ENCODE measurements around the gene BMP4. TPM values are rescaled to one million over a fixed set of nuclear protein-coding genes. Genes with fewer than 3 reads are reported as not detected.

BMP4 gene
- total RNA-seq (2022; extraction: Qiagen RNA extraction; ENCODE audit: low read depth), result 2.0 to 3.1 TPM (median 2.7 TPM) in 5 replicates

DNA sequence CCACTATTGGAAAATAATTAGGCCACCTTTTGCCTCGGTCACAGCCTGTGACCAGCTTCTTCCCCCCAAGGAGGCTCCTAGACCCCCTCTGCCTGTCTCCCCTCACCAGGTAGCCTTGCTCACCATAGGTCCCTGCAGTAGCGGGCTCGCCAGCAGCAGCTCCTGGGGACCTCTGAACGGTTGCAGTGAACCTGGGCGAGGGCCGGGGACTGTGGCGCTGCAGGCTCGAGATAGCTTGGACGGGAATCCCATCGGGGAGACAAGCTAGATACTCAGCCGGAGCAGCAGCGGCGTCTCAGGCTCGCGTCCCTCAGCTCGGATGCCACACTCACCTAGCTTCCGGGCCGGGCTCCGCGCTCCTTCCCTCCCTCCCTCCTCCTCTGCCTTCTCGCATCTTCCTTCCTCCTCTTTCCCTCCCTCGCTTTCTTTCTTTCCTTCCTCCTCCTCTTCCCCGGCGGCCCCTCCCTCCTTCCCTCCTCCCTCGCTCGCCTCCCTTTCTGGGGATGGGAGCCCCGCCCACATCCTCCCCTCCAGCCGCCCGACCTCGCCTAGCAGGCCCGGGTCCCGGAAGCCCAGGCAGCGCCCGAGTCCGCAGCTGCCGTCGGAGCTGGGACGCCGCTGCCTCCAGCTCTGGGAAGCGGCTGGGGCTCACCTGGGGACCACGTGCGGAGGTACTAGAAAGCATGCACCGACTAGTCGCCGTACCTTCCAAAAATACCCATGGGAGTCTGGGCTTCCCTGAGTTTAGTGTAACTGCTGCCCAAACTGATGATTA lies at the start of gene BMP4:
TSS of gene BMP4 (minus strand) at position 399 of the 775 bp plus-strand sequence. CDS start 4,603 bp downstream, outside the sequence.

Data from A549 treated with CpdA at 1 μM for 4 hours (cell line).